Stimulated activated CD8-positive, alpha-beta memory T cell treated with anti-CD3 and anti-CD28 coated beads, Interleukin-2, amount 100 ng/mL, for 1 hour (primary cell): Measurements from ENCODE around the gene SNTG2.

Experiments
- DNase-seq, 2 donors: peaks; one replicate each; pipeline ENCODE4 v3.0.0-alpha.2; 2020; ENCODE audit warnings: low read depth in 2 of 2

Gene SNTG2

GRCh38 chr2:1234731-1235308 lies 284.2 kb downstream of the SNTG2 start:
- no peak for DNase-seq

GRCh38 chr2:1235806-1236205 lies 285.2 kb downstream of the SNTG2 start:
- no peak for DNase-seq

- DNase-seq = no peak
These were observed 286.0 kb downstream of the SNTG2 start for GRCh38 chr2:1236606-1237005.

GRCh38 chr2:1237783-1238182 lies 287.1 kb downstream of the SNTG2 start:
- no peak for DNase-seq

- no peak for DNase-seq
These were observed 288.0 kb downstream of the SNTG2 start for GRCh38 chr2:1238598-1239138.

GRCh38 chr2:1245193-1245592 lies 294.5 kb downstream of the SNTG2 start:
- DNase-seq = no peak

- DNase-seq = no peak
These were observed 295.6 kb downstream of the SNTG2 start for GRCh38 chr2:1246239-1246638.

GRCh38 chr2:1246991-1247390 lies 296.3 kb downstream of the SNTG2 start:
- DNase-seq = no peak

GRCh38 chr2:1248187-1248586 lies 297.5 kb downstream of the SNTG2 start:
- no peak for DNase-seq

GRCh38 chr2:1249897-1250687 lies 299.4 kb downstream of the SNTG2 start:
- DNase-seq = no peak

GRCh38 chr2:1251520-1251919 lies 300.9 kb downstream of the SNTG2 start:
- DNase-seq = no peak

GRCh38 chr2:1253629-1254028 lies 303.0 kb downstream of the SNTG2 start:
- DNase-seq = no peak

GRCh38 chr2:1254662-1255343 lies 304.2 kb downstream of the SNTG2 start:
- no peak for DNase-seq

GRCh38 chr2:1256632-1257324 lies 306.1 kb downstream of the SNTG2 start:
- DNase-seq = no peak

GRCh38 chr2:1257334-1257733 lies 306.7 kb downstream of the SNTG2 start:
- DNase-seq = no peak

- DNase-seq = no peak
These were observed 309.1 kb downstream of the SNTG2 start for GRCh38 chr2:1259746-1260145.

GRCh38 chr2:1262609-1263008 lies 312.0 kb downstream of the SNTG2 start:
- no peak for DNase-seq

- DNase-seq = no peak
These were observed 314.8 kb downstream of the SNTG2 start for GRCh38 chr2:1265454-1265853.

GRCh38 chr2:1266351-1266750 lies 315.7 kb downstream of the SNTG2 start:
- DNase-seq = no peak

GRCh38 chr2:1268034-1268433 lies 317.4 kb downstream of the SNTG2 start:
- no peak for DNase-seq

- no peak for DNase-seq
These were observed 319.2 kb downstream of the SNTG2 start for GRCh38 chr2:1269812-1270211.

GRCh38 chr2:1272835-1273234 lies 322.2 kb downstream of the SNTG2 start:
- DNase-seq = no peak
